HG02840 (cell line): ENCODE measurements around the gene SEC14L5.

Source experiments
- ATAC-seq: cut with Tn5 transposase; IDR thresholded peaks from one replicate; pipeline ENCODE4 v1.9.1; 2021; ENCODE audit warnings: mild to moderate bottlenecking, moderate library complexity, moderate number of reproducible peaks; ENCODE audit not compliant: unreplicated experiment, low FRiP score

The SEC14L5 gene

GRCh38 chr16:4981473-4981872, 23.3 kb downstream of the SEC14L5 start:
- no peak for ATAC-seq

GRCh38 chr16:4982056-4982867, 24.1 kb downstream of the SEC14L5 start:
- ATAC-seq, result no peak

- ATAC-seq, result no peak
These were observed 26.3 kb downstream of the SEC14L5 start for GRCh38 chr16:4984174-4984990.

- ATAC-seq, result no peak
These were observed 29.1 kb downstream of the SEC14L5 start for GRCh38 chr16:4987250-4987579.

- no peak for ATAC-seq
These were observed 29.6 kb downstream of the SEC14L5 start for GRCh38 chr16:4987580-4988374.

GRCh38 chr16:4988647-4989046, 30.5 kb downstream of the SEC14L5 start:
- ATAC-seq, result no peak

- no peak for ATAC-seq
These were observed 31.4 kb downstream of the SEC14L5 start for GRCh38 chr16:4989391-4990006.

- no peak for ATAC-seq
These were observed 32.3 kb downstream of the SEC14L5 start for GRCh38 chr16:4990415-4990814.

- ATAC-seq, result no peak
These were observed 33.6 kb downstream of the SEC14L5 start for GRCh38 chr16:4991754-4992153.

- no peak for ATAC-seq
These were observed 36.7 kb downstream of the SEC14L5 start for GRCh38 chr16:4994719-4995434.

- no peak for ATAC-seq
These were observed 42.5 kb downstream of the SEC14L5 start for GRCh38 chr16:5000573-5001001.

- ATAC-seq, result no peak
These were observed 43.4 kb downstream of the SEC14L5 start for GRCh38 chr16:5001571-5001970.

- no peak for ATAC-seq
These were observed 43.9 kb downstream of the SEC14L5 start for GRCh38 chr16:5001986-5002385.

GRCh38 chr16:5002699-5003143, 44.6 kb downstream of the SEC14L5 start:
- no peak for ATAC-seq

- no peak for ATAC-seq
These were observed 45.1 kb downstream of the SEC14L5 start for GRCh38 chr16:5003211-5003610.

- ATAC-seq, result no peak
These were observed 45.7 kb downstream of the SEC14L5 start for GRCh38 chr16:5003828-5004227.

GRCh38 chr16:5004311-5004710, 46.2 kb downstream of the SEC14L5 start:
- no peak for ATAC-seq

- no peak for ATAC-seq
These were observed 47.8 kb downstream of the SEC14L5 start for GRCh38 chr16:5005916-5006315.

GRCh38 chr16:5006348-5007193, 48.4 kb downstream of the SEC14L5 start:
- no peak for ATAC-seq
